Skeletal muscle satellite cell (primary cell): ENCODE data around the gene AFMID.

ENCODE experiments used
- H3K27me3 ChIP-seq: 2 replicates; pipeline ENCODE4 v1.7.0; 2013; ENCODE audit warnings: low read length; ENCODE audit not compliant: control insufficient read depth, insufficient read depth
- H3K36me3 ChIP-seq: 2 replicates; pipeline ENCODE4 v1.7.0; 2013; ENCODE audit warnings: mild to moderate bottlenecking, control low read depth, low read length; ENCODE audit not compliant: insufficient read depth
- H3K4me1 ChIP-seq: 2 replicates; pipeline ENCODE4 v1.7.0; 2013; ENCODE audit warnings: low read length; ENCODE audit not compliant: control insufficient read depth, insufficient read depth
- H3K4me2 ChIP-seq: 2 replicates; pipeline ENCODE4 v1.7.0; 2013; ENCODE audit warnings: mild to moderate bottlenecking, low read length
- H3K4me3 ChIP-seq: 2 replicates; pipeline ENCODE4 v1.7.0; 2013; ENCODE audit warnings: low read length
- H3K9ac ChIP-seq: 2 replicates; pipeline ENCODE4 v1.7.0; 2013; ENCODE audit warnings: mild to moderate bottlenecking, low read depth, low read length, moderate library complexity
- H3K9me3 ChIP-seq: replicated peaks from 2 replicates; pipeline ENCODE4 v1.7.0; 2013; ENCODE audit warnings: mild to moderate bottlenecking, control low read depth, low read length

AFMID gene

DNA sequence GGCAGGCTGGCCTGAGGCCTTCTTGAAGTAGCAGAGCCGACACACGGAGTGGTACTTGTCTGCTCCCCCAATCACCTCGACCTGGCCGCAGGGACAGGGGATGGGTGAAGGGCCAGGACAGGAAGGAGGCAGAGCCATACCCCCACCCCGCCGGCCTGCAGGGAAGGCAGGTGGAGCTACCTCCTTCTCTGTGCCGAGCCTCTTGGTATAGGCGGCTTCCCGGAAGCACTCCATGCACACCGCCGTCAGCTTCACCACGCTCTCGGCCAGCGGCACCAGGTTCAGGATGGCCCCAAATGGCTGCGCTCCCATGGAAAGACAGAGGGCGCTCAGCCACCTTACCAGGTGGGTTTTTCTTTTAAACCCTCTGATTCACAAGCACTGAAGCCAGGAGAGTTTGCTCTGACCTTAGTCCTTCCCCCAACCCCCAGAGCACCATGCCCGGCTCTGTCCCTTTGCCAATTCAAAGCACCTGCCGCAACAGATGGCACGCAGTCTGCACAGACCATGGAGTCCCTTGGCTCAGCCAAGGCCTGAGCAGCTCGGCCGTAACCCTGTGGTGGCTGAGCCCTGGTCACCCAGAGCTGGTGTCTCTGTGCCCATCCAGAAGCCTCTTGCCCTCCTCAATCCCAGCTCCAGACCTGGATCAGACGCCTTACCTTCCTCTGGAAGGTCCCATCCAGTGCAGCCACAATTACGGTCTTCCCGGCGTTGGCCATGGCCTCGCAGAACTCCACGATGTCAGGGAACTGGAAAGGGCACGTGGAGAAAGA, 12.1 kb upstream of the AFMID start:
- H3K36me3 ChIP-seq, result peaks cover 7% of the 10 kb centered on the region
- no peak overlapping the region for H3K4me3 ChIP-seq
- H3K4me2 ChIP-seq, result no peak overlapping the region
- no peaks in the 10 kb centered on the region for H3K9me3 ChIP-seq
- no peaks in the 10 kb centered on the region for H3K27me3 ChIP-seq
- no peak overlapping the region for H3K9ac ChIP-seq
- H3K4me1 ChIP-seq, result peaks cover 23% of the 10 kb centered on the region

DNA sequence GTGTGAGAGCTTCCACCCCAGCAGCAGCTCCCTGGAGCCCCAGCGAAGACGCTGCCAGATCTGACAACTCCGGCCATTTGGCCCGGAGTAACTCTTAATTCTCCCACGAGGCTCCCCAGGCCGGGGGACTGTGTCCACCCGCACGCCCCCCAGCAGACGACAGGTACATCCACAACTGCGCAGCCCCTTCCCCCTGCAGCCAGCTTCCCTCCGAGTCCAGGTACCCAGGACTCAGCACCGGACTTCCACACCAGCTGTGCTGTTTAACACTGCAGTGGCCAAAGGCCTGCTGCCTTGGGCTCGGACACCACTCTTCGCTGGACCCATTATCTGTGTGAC, 11.6 kb upstream of the AFMID start:
- Histone ChIP-seq H3K9ac (no peak overlapping the region), H3K4me1 (peaks cover 27% of the 10 kb centered on the region), H3K36me3 (peaks cover 7% of the 10 kb centered on the region), H3K9me3 (no peaks in the 10 kb centered on the region), H3K4me3 (no peak overlapping the region), H3K27me3 (no peaks in the 10 kb centered on the region), H3K4me2 (no peak overlapping the region)

- peaks cover 7% of the 10 kb centered on the region for H3K36me3 ChIP-seq
These were observed 10.6 kb upstream of the AFMID start for GRCh38 chr17:78176548-78177025.

DNA sequence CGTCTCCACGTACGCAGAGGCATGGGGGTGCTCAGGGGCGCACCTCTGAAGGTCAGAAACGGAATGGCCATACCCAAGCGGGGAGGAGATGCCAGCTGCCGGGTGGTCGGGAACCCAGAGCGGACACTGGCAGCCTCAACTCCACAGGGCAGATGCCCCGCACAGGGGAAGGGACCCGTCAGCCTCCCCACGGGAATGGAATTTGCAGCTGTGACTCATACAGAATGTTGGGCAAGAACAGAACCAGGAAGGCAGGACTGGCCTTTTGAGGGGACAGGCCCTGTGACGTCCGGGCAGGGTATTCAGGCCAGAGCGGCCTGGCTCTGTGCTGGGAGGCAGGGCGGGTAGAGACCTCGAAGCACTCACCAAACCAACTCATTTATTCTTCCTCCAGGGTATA, 7.8 kb upstream of the AFMID start:
- H3K4me3 ChIP-seq, result no peak overlapping the region
- peak overlapping the region; percentile 37 for H3K9ac ChIP-seq
- no peaks in the 10 kb centered on the region for H3K9me3 ChIP-seq
- no peaks in the 10 kb centered on the region for H3K27me3 ChIP-seq
- peak overlapping the region; percentile 61 for H3K4me2 ChIP-seq
- H3K4me1 ChIP-seq, result peaks cover 21% of the 10 kb centered on the region
- H3K36me3 ChIP-seq, result peaks cover 14% of the 10 kb centered on the region

More at GRCh38 chr17:78176548-78177025, 10.6 kb upstream of the AFMID start:
- H3K9me3 ChIP-seq, result no peaks in the 10 kb centered on the region
- no peak overlapping the region for H3K9ac ChIP-seq
- peaks cover 27% of the 10 kb centered on the region for H3K4me1 ChIP-seq
- H3K4me2 ChIP-seq, result no peak overlapping the region
- H3K4me3 ChIP-seq, result no peak overlapping the region
- no peaks in the 10 kb centered on the region for H3K27me3 ChIP-seq

- Histone ChIP-seq H3K9me3 (no peaks in the 10 kb centered on the region), H3K4me3 (no peak overlapping the region), H3K27me3 (no peaks in the 10 kb centered on the region), H3K4me1 (peaks cover 28% of the 10 kb centered on the region), H3K4me2 (no peak overlapping the region), H3K9ac (peak overlapping the region; percentile 37), H3K36me3 (peaks cover 14% of the 10 kb centered on the region)
These were observed 7.1 kb upstream of the AFMID start for GRCh38 chr17:78180083-78180482.

DNA sequence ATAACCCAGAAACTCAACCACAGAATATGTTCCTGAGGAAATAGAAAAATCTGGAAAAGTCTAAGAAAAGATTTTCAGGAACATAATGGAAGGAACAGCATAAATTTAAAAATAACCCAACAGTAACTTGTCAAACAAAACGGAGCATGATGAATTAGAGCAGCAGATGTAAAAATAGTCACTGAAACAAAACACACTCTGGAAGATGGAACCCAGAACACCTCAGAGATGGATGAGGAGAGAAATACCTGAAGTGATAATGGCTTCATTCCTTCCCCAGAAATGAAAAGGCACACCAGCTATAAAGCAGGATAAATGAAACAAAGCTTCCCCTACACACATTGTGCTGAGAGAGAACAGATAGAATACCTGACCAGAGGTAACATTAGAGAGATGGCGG, 6.7 kb upstream of the AFMID start:
- H3K4me1 ChIP-seq, result peaks cover 32% of the 10 kb centered on the region
- no peak overlapping the region for H3K4me3 ChIP-seq
- H3K4me2 ChIP-seq, result no peak overlapping the region
- H3K9me3 ChIP-seq, result no peaks in the 10 kb centered on the region
- peak overlapping the region; percentile 37 for H3K9ac ChIP-seq
- peaks cover 14% of the 10 kb centered on the region for H3K36me3 ChIP-seq
- H3K27me3 ChIP-seq, result no peaks in the 10 kb centered on the region

DNA sequence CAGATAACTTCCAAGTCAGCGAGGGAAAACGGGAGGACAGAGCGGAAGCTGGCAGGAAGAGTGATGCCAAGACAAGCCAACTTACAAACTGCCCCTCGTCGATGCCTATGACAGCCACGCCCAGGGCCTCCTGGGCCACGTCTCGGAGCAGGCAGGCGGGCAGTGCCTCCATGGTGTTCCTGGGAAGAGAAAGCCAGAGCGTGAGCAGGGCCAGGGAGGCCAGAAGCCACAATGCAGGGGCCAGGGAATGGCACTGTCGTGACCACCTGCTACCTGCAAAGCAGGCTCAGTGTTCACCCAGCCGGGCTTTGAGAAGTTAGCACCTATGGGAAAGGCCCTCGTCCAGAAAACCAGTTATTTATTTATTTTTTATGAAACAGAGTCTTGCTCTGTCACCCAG, 4.7 kb upstream of the AFMID start:
- Histone ChIP-seq H3K4me1 (peaks cover 43% of the 10 kb centered on the region), H3K4me3 (no peak overlapping the region), H3K27me3 (no peaks in the 10 kb centered on the region), H3K36me3 (peaks cover 14% of the 10 kb centered on the region), H3K9ac (no peak overlapping the region), H3K4me2 (no peak overlapping the region), H3K9me3 (no peaks in the 10 kb centered on the region)

- H3K9me3 ChIP-seq, result no peaks in the 10 kb centered on the region
- no peak overlapping the region for H3K9ac ChIP-seq
- no peaks in the 10 kb centered on the region for H3K27me3 ChIP-seq
- no peak overlapping the region for H3K4me2 ChIP-seq
- H3K4me3 ChIP-seq, result no peak overlapping the region
- peaks cover 10% of the 10 kb centered on the region for H3K36me3 ChIP-seq
- H3K4me1 ChIP-seq, result peaks cover 48% of the 10 kb centered on the region
These were observed 3.2 kb upstream of the AFMID start for GRCh38 chr17:78183916-78184315.

DNA sequence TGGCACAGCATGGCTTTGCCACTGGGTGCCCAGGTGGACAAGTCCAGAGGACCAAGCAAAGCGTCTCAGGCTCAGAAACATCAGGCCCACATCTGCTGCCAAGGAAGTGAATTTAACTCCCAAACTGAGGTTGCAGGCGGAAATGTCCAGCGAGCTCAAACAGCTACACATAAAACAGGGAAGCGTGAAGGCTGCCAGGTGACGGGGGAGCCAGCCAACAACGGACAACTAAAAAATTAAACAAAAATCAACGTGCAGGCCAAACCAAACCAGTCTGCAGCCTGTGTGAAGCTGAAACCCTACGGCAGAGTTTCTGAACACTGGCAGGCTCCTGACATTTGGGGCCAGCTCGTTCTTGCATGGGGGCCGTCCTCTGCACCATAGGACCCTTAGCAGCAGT, 2.8 kb upstream of the AFMID start:
- no peaks in the 10 kb centered on the region for H3K9me3 ChIP-seq
- H3K27me3 ChIP-seq, result no peaks in the 10 kb centered on the region
- no peak overlapping the region for H3K4me3 ChIP-seq
- peak overlapping the region; percentile 99 for H3K4me2 ChIP-seq
- peaks cover 7% of the 10 kb centered on the region for H3K36me3 ChIP-seq
- peaks cover 43% of the 10 kb centered on the region for H3K4me1 ChIP-seq
- H3K9ac ChIP-seq, result no peak overlapping the region

- Histone ChIP-seq H3K9ac (no peak overlapping the region), H3K4me1 (peaks cover 38% of the 10 kb centered on the region), H3K4me2 (peak overlapping the region; percentile 99), H3K4me3 (no peak overlapping the region), H3K9me3 (no peaks in the 10 kb centered on the region), H3K36me3 (peaks cover 7% of the 10 kb centered on the region), H3K27me3 (no peaks in the 10 kb centered on the region)
These were observed 2.3 kb upstream of the AFMID start for GRCh38 chr17:78184868-78185267.

DNA sequence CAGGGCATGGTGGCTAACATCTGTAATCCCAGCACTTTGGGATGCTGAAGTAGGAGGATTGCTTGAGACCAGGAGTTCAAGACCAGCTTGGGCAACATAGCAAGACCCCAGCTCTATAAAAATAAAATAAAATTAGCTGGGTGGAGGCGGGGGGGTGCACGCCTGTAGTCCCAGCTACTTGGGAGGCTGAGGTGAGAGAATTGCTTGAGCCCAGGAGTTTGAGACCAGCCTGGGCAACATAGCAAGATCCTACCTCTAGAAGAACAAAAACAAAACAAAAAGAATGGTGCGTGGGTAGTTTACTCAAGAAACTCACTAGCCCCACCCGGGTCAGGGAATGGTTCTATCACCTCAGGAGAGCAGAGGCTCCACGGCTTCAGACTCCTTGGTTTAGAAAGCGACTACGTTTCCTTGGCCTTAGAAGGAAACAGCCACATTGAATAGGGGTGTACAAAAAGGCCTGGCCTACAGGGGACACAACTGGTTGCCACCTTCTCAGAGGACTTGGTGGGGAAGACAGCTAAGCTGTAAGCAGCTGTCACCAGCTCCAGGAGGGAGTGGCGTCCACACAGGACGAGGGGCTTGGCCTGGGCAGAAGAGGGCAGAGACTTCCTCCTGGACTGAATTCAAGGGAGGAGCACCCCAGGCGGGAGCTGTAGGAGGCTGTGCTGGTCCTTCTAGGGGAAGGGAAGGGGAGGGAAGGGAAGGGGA, 1.0 kb upstream of the AFMID start:
- Histone ChIP-seq H3K36me3 (peaks cover 13% of the 10 kb centered on the region), H3K9ac (peak overlapping the region; percentile 87), H3K27me3 (no peaks in the 10 kb centered on the region), H3K4me3 (peak overlapping the region; percentile 97), H3K9me3 (no peaks in the 10 kb centered on the region), H3K4me2 (peak overlapping the region; percentile 99), H3K4me1 (peaks cover 32% of the 10 kb centered on the region)

GRCh38 chr17:78196716-78197115, 9.6 kb downstream of the AFMID start:
- Histone ChIP-seq H3K4me3 (no peak overlapping the region), H3K4me1 (no peaks in the 10 kb centered on the region), H3K36me3 (peaks cover 19% of the 10 kb centered on the region), H3K27me3 (no peaks in the 10 kb centered on the region), H3K9ac (no peak overlapping the region), H3K4me2 (no peak overlapping the region), H3K9me3 (no peaks in the 10 kb centered on the region)
